ENCODE data around the gene GNPTAB. TPM values are rescaled to one million over a fixed set of nuclear protein-coding genes. Genes with fewer than 3 reads are reported as not detected.

Gene GNPTAB
- total and polyA plus RNA-seq, 2 of the 8 experiments (the other 6 are each of a cell fraction or from before 2014, with no cell fraction given) = 21.5 to 51.3 TPM

GRCh38 chr12:101781834-101782233, 48.9 kb downstream of the GNPTAB start:
- H3K18ac ChIP-seq (ENCODE audit: extremely low read depth, low read length) = no peak overlapping the region
- H2BK20ac ChIP-seq (ENCODE audit: low read length) = no peak overlapping the region
- peaks cover 0 to 2% of the 10 kb centered on the region in 2 experiments for H4K20me1 ChIP-seq (replicated peaks in 1 of 2; ENCODE audit: control insufficient read depth in 1 of 2, insufficient read depth in 2 of 2, low read length in 2 of 2)
- H3K27ac ChIP-seq (ENCODE audit: low read depth, low read length) = no peak overlapping the region
- H3K9me3 ChIP-seq (ENCODE audit: insufficient read depth in 2 of 2, low read depth in 1 of 2, low read length in 1 of 2) = no peaks in the 10 kb centered on the region
- no peaks in the 10 kb centered on the region for H3K4me1 ChIP-seq (replicated peaks in 1 of 4; ENCODE audit: control insufficient read depth in 3 of 4, insufficient read depth in 4 of 4, low read length in 3 of 4)
- no peak overlapping the region for H2AFZ ChIP-seq (ENCODE audit: low read length)
- no peaks in the 10 kb centered on the region for H3K79me2 ChIP-seq (ENCODE audit: control insufficient read depth in 1 of 2, insufficient read depth in 2 of 2, low read length in 2 of 2)
- H3K23ac ChIP-seq (ENCODE audit: insufficient read length) = no peak overlapping the region
- ChIA-PET CTCF (ENCODE audit: partially characterized antibody) (interaction anchor here (0.6 to 5.7 kb wide), 6 partner anchors 12 to 319 kb away, joined by 3 to 58 read pairs (median 14); partner anchors contain the start of gene GNPTAB), POLR2A (ENCODE audit: partially characterized antibody) (no interaction called here)
- H2AK5ac ChIP-seq (ENCODE audit: low read depth, low read length) = no peak overlapping the region
- WGBS, 2 experiments (ENCODE audit: extremely low coverage in 1 of 2, insufficient coverage in 1 of 2, insufficient read length in 1 of 2, insufficient replicate concordance in 2 of 2, low coverage in 1 of 2, low lambda C conversion rate in 2 of 2, missing lambda C conversion rate in 1 of 2) = 95% methylated on average over 3 of the region's 3 CpGs; no CpG with 5 or more reads in 1 of the 2 experiments
- no peak overlapping the region for H3K14ac ChIP-seq (ENCODE audit: insufficient read length)
- no peak overlapping the region for H3K56ac ChIP-seq (replicated peaks; ENCODE audit: insufficient read length, low read depth, low read length)
- no peaks in the 10 kb centered on the region for H3K23me2 ChIP-seq (ENCODE audit: low read depth, low read length)
- H3K4ac ChIP-seq (replicated peaks; ENCODE audit: insufficient read length, low read depth, low read length) = no peak overlapping the region
- H2BK12ac ChIP-seq (ENCODE audit: low read depth, low read length) = no peak overlapping the region
- H3K36me3 ChIP-seq (ENCODE audit: control insufficient read depth in 2 of 4, insufficient read depth in 4 of 4, low read length in 3 of 4) = peaks cover 0 to 43% (median 17%) of the 10 kb centered on the region in 4 experiments; a peak in 7 of 8 replicates
- no peak for FAIRE-seq
- H2BK120ac ChIP-seq (replicated peaks; ENCODE audit: low read depth, low read length) = no peak overlapping the region
- DNase-seq (ENCODE audit: low read depth in 1 of 2, low spot score in 2 of 2) = no peak
- H3K4me3 ChIP-seq (ENCODE audit: extremely low read depth in 1 of 4, insufficient read depth in 2 of 4, low read depth in 3 of 4, low read length in 4 of 4) = no peak overlapping the region
- no peaks in the 10 kb centered on the region for H3K27me3 ChIP-seq (replicated peaks in 1 of 4; ENCODE audit: control insufficient read depth in 3 of 4, extremely low read depth in 1 of 4, insufficient read depth in 3 of 4, low read length in 3 of 4)
- H4K91ac ChIP-seq (replicated peaks; ENCODE audit: insufficient read length, low read length) = no peak overlapping the region
- H4K5ac ChIP-seq (ENCODE audit: insufficient read length, low read depth, low read length) = no peak overlapping the region
- TF ChIP-seq RFX5 (IDR thresholded peaks at IDR 0.05; ENCODE audit: borderline replicate concordance, low read depth, low read length) = no peak
- TF ChIP-seq SIN3A (conservative IDR thresholded peaks at IDR 0.05 in 1 of 2, IDR thresholded peaks at IDR 0.05 in 1 of 2; ENCODE audit: low read depth in 1 of 2, low read length in 2 of 2) = no peak
- TF ChIP-seq SP1 (IDR thresholded peaks at IDR 0.05; ENCODE audit: low read depth, low read length) = no peak
- TF ChIP-seq BACH1 (IDR thresholded peaks at IDR 0.05; ENCODE audit: low read length) = no peak
- no peak for TF ChIP-seq POLR2AphosphoS5 (IDR thresholded peaks at IDR 0.05; ENCODE audit: low read depth, low read length)
- no peak overlapping the region for H3K4me2 ChIP-seq (ENCODE audit: insufficient read depth in 1 of 2, low read depth in 2 of 2, low read length in 2 of 2)
- no peaks in the 10 kb centered on the region for H3K79me1 ChIP-seq (ENCODE audit: low read depth, low read length)
- no peak overlapping the region for H2BK15ac ChIP-seq (ENCODE audit: low read length)
- no peak overlapping the region for H2BK5ac ChIP-seq (ENCODE audit: low read depth, low read length)
- H3K9ac ChIP-seq (replicated peaks in 1 of 4; ENCODE audit: extremely low read depth in 1 of 4, low read depth in 3 of 4, low read length in 3 of 4) = no peak overlapping the region
- no peak overlapping the region for H4K8ac ChIP-seq (ENCODE audit: extremely low read depth, insufficient read depth, low read length)
